Adipose tissue (tissue), 3 donors: Measurements from ENCODE around the gene AHCYL2. TPM values are rescaled to one million over a fixed set of nuclear protein-coding genes. Genes with fewer than 3 reads are reported as not detected.
"Not testable (repeated sequence)": the region's sequence is repeated elsewhere in the genome, so short reads cannot be mapped to it uniquely, and the experiment has no call there.

Source experiments
- H3K27ac ChIP-seq: one replicate; pipeline ENCODE4 v1.5.1; 2013; ENCODE audit warnings: low read depth, low read length
- WGBS, 3 donors: extraction: QIAGEN DNeasy Blood & Tissue Kit; methylation state at CpG; one replicate each; pipeline ENCODE4 v1.1.7; 2013; 5-methylcytosine and 5-hydroxymethylcytosine counted together
- polyA plus RNA-seq, 3 donors: library from polyadenylated mRNA; stranded (reverse); fragments of 200-250 nt; gene quantifications; one replicate each; pipeline ENCODE4 v1.2.3, GENCODE V29; 2013
- donor health status: healthy with polysubstance abuse.
- donor health status: Bipolar disorder and iron deficiency.
- donor health status: healthy.

The AHCYL2 gene
- polyA plus RNA-seq, 3 donors, result 4.1 to 5.8 (median 5.3) TPM

- no peak overlapping the region for H3K27ac ChIP-seq
- 89 to 92% (median 90%) methylated on average over 8 of the region's 8 CpGs for WGBS, 3 donors
These were observed 163.7 kb downstream of the AHCYL2 start for GRCh38 chr7:129388333-129389098.

- 70 to 80% (median 75%) methylated on average over 1 of the region's 1 CpG for WGBS, 3 donors
These were observed 165.0 kb downstream of the AHCYL2 start for GRCh38 chr7:129389829-129390228.

GRCh38 chr7:129390314-129390713 lies 165.5 kb downstream of the AHCYL2 start:
- H3K27ac ChIP-seq, result no peak overlapping the region

More at GRCh38 chr7:129389829-129390228, 165.0 kb downstream of the AHCYL2 start:
- no peak overlapping the region for H3K27ac ChIP-seq

GRCh38 chr7:129391546-129392171 lies 166.8 kb downstream of the AHCYL2 start:
- 88 to 98% (median 96%) methylated on average over 2 of the region's 2 CpGs for WGBS, 3 donors
- H3K27ac ChIP-seq, result no peak overlapping the region

- 96 to 98% (median 98%) methylated on average over 2 of the region's 2 CpGs for WGBS, 3 donors
- H3K27ac ChIP-seq, result no peak overlapping the region
These were observed 168.4 kb downstream of the AHCYL2 start for GRCh38 chr7:129393255-129393654.

GRCh38 chr7:129394101-129394500 lies 169.3 kb downstream of the AHCYL2 start:
- no peak overlapping the region for H3K27ac ChIP-seq
- WGBS, 3 donors, result 79 to 97% (median 96%) methylated on average over 4 of the region's 4 CpGs

GRCh38 chr7:129394982-129395914 lies 170.4 kb downstream of the AHCYL2 start:
- WGBS, 3 donors, result 88 to 96% (median 93%) methylated on average over 4 of the region's 4 CpGs
- H3K27ac ChIP-seq, result no peak overlapping the region

- H3K27ac ChIP-seq, result no peak overlapping the region
- 77 to 100% (median 87%) methylated on average over 1 of the region's 1 CpG for WGBS, 3 donors
These were observed 176.6 kb downstream of the AHCYL2 start for GRCh38 chr7:129401228-129401966.

- 77 to 87% (median 86%) methylated on average over 3 of the region's 3 CpGs for WGBS, 3 donors
- no peak overlapping the region for H3K27ac ChIP-seq
These were observed 177.4 kb downstream of the AHCYL2 start for GRCh38 chr7:129401967-129402860.

- no peak overlapping the region for H3K27ac ChIP-seq
These were observed 180.7 kb downstream of the AHCYL2 start for GRCh38 chr7:129405527-129405926.

GRCh38 chr7:129410238-129410637 lies 185.4 kb downstream of the AHCYL2 start:
- WGBS, 3 donors, result 88 to 93% (median 91%) methylated on average over 8 of the region's 8 CpGs
- H3K27ac ChIP-seq, result not testable (repeated sequence)

- no peak overlapping the region for H3K27ac ChIP-seq
- WGBS, 3 donors, result 97 to 99% (median 98%) methylated on average over 4 of the region's 4 CpGs
These were observed 187.7 kb downstream of the AHCYL2 start for GRCh38 chr7:129412501-129412900.

- no peak overlapping the region for H3K27ac ChIP-seq
- 92 to 96% (median 94%) methylated on average over 5 of the region's 5 CpGs for WGBS, 3 donors
These were observed 192.2 kb downstream of the AHCYL2 start for GRCh38 chr7:129417073-129417472.

GRCh38 chr7:129421717-129422250 lies 197.0 kb downstream of the AHCYL2 start:
- 14 to 65% (median 65%) methylated on average over 2 of the region's 2 CpGs for WGBS, 3 donors
- H3K27ac ChIP-seq, result no peak overlapping the region

GRCh38 chr7:129422727-129423126 lies 197.9 kb downstream of the AHCYL2 start:
- H3K27ac ChIP-seq, result no peak overlapping the region
- whole genome bisulfite sequencing, 3 donors, result 93 to 98% (median 96%) methylated on average over 4 of the region's 4 CpGs

- H3K27ac ChIP-seq, result no peak overlapping the region
- WGBS, 3 donors, result 98 to 100% (median 100%) methylated on average over 2 of the region's 2 CpGs
These were observed 199.0 kb downstream of the AHCYL2 start for GRCh38 chr7:129423700-129424410.

- no peak overlapping the region for H3K27ac ChIP-seq
These were observed 201.7 kb downstream of the AHCYL2 start for GRCh38 chr7:129426482-129426881.
